Measurements from ENCODE around the gene UBE2Q1.

UBE2Q1 gene

GRCh38 chr1:154577346-154578057, 19.0 kb upstream of the UBE2Q1 start:
- no peak for DNase-seq

GRCh38 chr1:154575951-154576566, 17.6 kb upstream of the UBE2Q1 start:
- DNase-seq = no peak

- no peak for DNase-seq
These were observed 16.9 kb upstream of the UBE2Q1 start for GRCh38 chr1:154575147-154575927.

- no peak for DNase-seq
These were observed 16.3 kb upstream of the UBE2Q1 start for GRCh38 chr1:154574716-154575115.

- DNase-seq = no peak
These were observed 14.7 kb upstream of the UBE2Q1 start for GRCh38 chr1:154573168-154573510.

- no peak for DNase-seq
These were observed 14.2 kb upstream of the UBE2Q1 start for GRCh38 chr1:154572468-154573167.

- DNase-seq = no peak
These were observed 13.5 kb upstream of the UBE2Q1 start for GRCh38 chr1:154571964-154572288.

GRCh38 chr1:154571244-154571963, 12.9 kb upstream of the UBE2Q1 start:
- no peak for DNase-seq

- DNase-seq = no peak
These were observed 9.8 kb upstream of the UBE2Q1 start for GRCh38 chr1:154568157-154568815.

GRCh38 chr1:154567386-154568156, 9.1 kb upstream of the UBE2Q1 start, which contains the start of gene CHRNB2:
TSS of gene CHRNB2 (plus strand) at chr1:154567778. CDS start at chr1:154568045, 267 bp downstream.
- DNase-seq = peak; percentile 74

GRCh38 chr1:154565876-154566275, 7.4 kb upstream of the UBE2Q1 start:
- no peak for DNase-seq

GRCh38 chr1:154559466-154560044, 1.1 kb upstream of the UBE2Q1 start:
- DNase-seq = peak; percentile 75

- peak; percentile 99 for DNase-seq
These were observed 431 bp upstream of the UBE2Q1 start for GRCh38 chr1:154558720-154559465.

GRCh38 chr1:154557248-154557938, 1.1 kb downstream of the UBE2Q1 start:
- no peak for DNase-seq

GRCh38 chr1:154556422-154556821, 2.0 kb downstream of the UBE2Q1 start:
- DNase-seq = no peak

- DNase-seq = no peak
These were observed 5.1 kb downstream of the UBE2Q1 start for GRCh38 chr1:154553056-154554030.

- DNase-seq = no peak
These were observed 6.4 kb downstream of the UBE2Q1 start for GRCh38 chr1:154552036-154552435.

GRCh38 chr1:154551474-154551873, 7.0 kb downstream of the UBE2Q1 start:
- DNase-seq = no peak
